ENCODE results near the gene CASZ1.

CASZ1 gene

GRCh38 chr1:10820422-10820821 lies 24.0 kb upstream of the CASZ1 start:
- no peak for TF ChIP-seq CTCF (IDR thresholded peaks at IDR 0.05; ENCODE audit: low read depth, low read length)
- no peak overlapping the region for H3K4me3 ChIP-seq (ENCODE audit: low read depth, low read length)

DNA sequence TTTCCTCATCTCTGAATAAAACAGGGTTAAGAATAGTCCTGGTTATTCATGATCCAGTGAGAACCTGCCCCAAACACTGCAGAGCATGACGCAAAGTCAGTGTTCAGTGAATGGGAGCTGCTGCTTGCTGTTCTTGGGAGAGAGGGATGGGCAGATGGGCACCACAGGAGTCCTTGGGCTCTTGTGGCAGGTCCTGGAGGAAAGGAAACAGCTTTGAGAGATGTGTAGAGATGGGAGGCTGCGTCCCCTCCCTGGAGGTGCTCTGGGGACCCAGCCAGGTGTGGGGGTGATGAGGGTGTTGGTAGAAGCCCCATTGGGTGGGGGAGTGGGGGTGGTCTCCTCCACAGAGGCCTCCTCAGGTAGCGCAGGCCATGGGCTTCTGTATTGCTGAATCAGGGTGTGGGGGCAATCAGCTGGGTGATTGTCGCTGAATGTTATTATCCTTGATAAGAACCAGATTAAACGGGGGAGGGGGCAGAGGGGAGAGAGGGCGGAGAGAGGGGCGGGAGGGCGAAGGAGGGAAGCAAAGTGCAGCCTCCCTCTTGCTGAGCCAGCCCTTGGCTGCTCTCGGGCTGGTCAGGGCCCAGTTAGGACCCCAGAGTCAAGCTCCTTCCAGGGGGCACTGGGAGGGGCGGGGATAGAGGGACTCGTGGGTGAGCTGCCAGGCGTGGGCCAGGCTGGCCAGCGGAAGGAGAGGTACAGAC lies 22.9 kb upstream of the CASZ1 start:
- no peak for TF ChIP-seq CTCF (IDR thresholded peaks at IDR 0.05; ENCODE audit: low read depth, low read length)
- H3K4me3 ChIP-seq (ENCODE audit: low read depth, low read length) = no peak overlapping the region

DNA sequence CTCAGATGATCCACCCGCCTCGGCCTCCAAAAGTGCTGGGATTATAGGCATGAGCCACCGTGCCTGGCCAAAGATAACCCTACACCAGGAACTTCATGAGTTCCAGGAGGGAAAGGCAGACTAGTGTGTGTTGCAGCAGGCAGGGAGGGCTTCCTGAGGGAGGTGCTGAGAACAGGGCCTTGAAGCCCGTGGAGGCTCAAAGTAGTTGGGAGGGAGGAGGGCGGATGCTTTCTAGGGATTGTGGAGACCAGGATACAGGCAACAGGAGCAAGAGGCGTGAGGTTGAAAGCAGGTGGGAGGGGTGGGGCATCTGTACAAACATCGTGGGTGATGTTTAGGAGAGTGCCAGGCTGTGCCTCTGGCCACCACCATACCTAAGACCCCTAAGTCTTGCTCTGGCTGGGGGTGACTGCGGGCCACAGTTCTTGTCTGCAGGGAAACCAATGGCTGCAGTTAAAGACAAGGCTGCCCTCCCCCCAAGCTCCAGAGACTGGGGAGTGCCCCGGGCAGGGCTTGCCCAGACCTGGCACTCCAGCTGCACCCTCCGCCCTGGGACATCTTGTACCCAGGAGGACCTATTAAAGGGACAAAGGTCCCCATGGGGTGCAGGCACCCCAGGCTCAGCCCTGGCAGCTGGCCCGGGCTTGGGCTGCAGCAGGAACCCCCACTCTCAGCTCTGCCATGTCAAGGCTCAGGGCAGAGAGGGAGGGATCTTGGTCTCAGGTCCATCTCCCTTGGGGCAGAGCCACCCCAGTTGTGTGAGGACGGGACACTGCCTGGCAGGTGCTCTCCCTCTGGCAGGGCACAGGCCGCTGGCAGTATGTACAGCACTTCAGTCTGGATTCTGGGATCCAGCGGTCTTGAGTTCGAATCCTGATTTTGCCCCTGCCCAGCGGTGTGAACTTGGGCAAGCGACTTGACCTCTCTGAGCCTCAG lies 22.1 kb upstream of the CASZ1 start:
- TF ChIP-seq CTCF (IDR thresholded peaks at IDR 0.05; ENCODE audit: low read depth, low read length) = no peak
- H3K4me3 ChIP-seq (ENCODE audit: low read depth, low read length) = no peak overlapping the region

DNA sequence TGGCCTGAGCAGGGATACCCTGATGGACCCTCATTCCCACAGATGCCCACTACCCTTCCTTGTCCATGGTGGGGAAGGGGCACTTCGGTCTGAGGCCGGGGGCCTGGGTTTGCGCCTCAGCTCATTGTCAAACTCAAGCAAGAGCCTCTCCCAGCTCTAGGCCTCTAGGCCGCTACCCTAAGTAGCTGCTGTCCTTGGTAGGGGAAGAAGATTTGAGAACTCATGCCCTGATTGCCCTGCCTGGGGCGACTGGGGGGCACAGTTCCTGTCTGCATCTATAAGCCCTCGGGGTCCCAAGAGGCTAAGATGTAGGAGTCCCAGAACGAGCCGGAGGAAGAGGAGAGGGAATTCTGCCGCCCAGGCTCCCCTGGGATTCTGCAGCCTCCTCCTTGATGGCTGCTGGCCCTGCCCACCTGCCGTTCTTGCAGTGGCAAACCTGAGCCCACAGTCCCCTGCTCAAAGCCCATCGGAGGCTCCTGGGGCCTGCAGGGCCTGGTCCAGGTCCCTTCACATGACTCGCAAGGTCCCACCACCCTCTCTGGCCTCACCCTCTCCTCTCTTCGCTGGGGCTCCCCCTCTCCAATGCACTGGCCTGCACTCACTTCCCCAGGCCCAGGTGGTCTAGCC lies 20.4 kb upstream of the CASZ1 start:
- TF ChIP-seq CTCF (IDR thresholded peaks at IDR 0.05; ENCODE audit: low read depth, low read length) = no peak

DNA sequence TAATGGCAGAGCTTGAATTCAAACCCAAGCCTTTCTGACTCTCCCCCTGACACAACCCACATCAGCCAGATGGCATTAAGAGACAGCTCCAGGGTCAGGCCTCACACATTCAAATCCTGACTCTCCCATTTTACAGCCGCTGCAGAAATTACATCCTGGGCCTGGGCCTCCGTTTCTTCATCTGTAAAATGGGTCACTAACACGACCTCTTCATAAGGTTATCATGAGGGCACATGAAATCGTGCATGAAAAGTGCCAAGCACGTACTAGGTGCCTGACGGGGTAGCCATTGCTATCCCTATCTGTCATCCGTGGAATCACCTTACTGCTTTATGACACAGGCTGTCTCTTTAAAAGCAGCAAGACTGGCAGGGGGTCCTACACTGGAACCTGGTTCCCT lies 19.8 kb upstream of the CASZ1 start:
- no peak overlapping the region for H3K4me3 ChIP-seq (ENCODE audit: low read depth, low read length)
- TF ChIP-seq CTCF (IDR thresholded peaks at IDR 0.05; ENCODE audit: low read depth, low read length) = no peak

More for the DNA sequence above, 20.4 kb upstream of the CASZ1 start:
- no peak overlapping the region for H3K4me3 ChIP-seq (ENCODE audit: low read depth, low read length)

DNA sequence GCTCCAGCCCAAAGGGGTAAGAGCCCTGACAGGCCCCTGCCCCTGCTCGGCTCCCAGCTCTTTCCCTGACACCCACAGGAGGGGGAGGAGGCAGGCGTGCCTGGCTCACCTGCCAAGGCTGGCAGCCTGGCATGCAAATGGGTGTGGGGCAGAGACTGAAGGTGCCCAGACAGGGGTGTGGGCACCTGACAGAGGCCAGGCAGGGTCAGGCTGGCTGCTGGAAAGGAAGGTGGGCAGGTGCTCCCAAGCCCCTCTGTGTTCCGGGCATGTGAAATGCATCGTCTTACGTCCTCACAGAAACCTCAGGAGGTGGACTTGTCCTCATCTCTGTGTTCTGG lies 19.4 kb upstream of the CASZ1 start:
- no peak for TF ChIP-seq CTCF (IDR thresholded peaks at IDR 0.05; ENCODE audit: low read depth, low read length)
- H3K4me3 ChIP-seq (ENCODE audit: low read depth, low read length) = no peak overlapping the region
